IMR-90 (cell line): ENCODE results near the gene ITPR2. TPM values are rescaled to one million over a fixed set of nuclear protein-coding genes. Genes with fewer than 3 reads are reported as not detected.

Experiments
- ATAC-seq: fragments of 200-7000 bp; cut with Tn5 transposase; 2 replicates; pipeline ENCODE4 v1.9.1; 2020; ENCODE audit warnings: low read depth, mild to moderate bottlenecking, moderate library complexity
- BruUV-seq: library from RNA; stranded (reverse); fragments of 400-500 nt; replicated peaks from 2 replicates; lab custom pipeline; 2021; lab: Mats Ljungman, UMichigan
- CTCF ChIA-PET: fragments of 300-600 bp; formaldehyde crosslinking; extraction: SDS; loops from one replicate; lab custom pipeline; 2021; ENCODE audit warnings: antibody characterized with exemption; lab: Yijun Ruan, JAX
- POLR2A ChIA-PET: fragments of 300-600 bp; sonication (Branson Sonifier 250); formaldehyde crosslinking; loops from one replicate; lab custom pipeline; 2022; ENCODE audit warnings: antibody characterized with exemption; ENCODE audit not compliant: unreplicated experiment; lab: Charles Lee
- DNase-seq: peaks from one replicate; pipeline ENCODE4 v3.0.0; 2013
- H2AFZ ChIP-seq: replicated peaks from 2 replicates; pipeline ENCODE3; 2013; ENCODE audit warnings: low read length, mild to moderate bottlenecking; ENCODE audit not compliant: poor library complexity
- H2AK5ac ChIP-seq: 2 replicates; pipeline ENCODE4 v1.6.1; 2013; ENCODE audit warnings: low read depth, low read length, inconsistent platforms
- H2AK9ac ChIP-seq: replicated peaks from 2 replicates; pipeline ENCODE3; 2013; ENCODE audit warnings: mild to moderate bottlenecking, low read depth, low read length, moderate library complexity; ENCODE audit not compliant: poor library complexity
- H2BK120ac ChIP-seq: 2 replicates; pipeline ENCODE4 v1.6.1; 2013; ENCODE audit warnings: low read depth, low read length, inconsistent platforms
- H2BK15ac ChIP-seq: 3 replicates; pipeline ENCODE4 v1.6.1; 2013; ENCODE audit warnings: low read depth, low read length, inconsistent platforms
- H2BK20ac ChIP-seq: 2 replicates; pipeline ENCODE4 v1.6.1; 2013; ENCODE audit warnings: low read depth, mild to moderate bottlenecking, inconsistent platforms, low read length, moderate library complexity
- H2BK5ac ChIP-seq: 2 replicates; pipeline ENCODE4 v1.6.1; 2013; ENCODE audit warnings: mild to moderate bottlenecking, low read depth, low read length, inconsistent platforms; ENCODE audit not compliant: poor library complexity, severe bottlenecking
- H3K14ac ChIP-seq: replicated peaks from 2 replicates; pipeline ENCODE4 v1.6.1; 2013; ENCODE audit warnings: low read depth, low read length, inconsistent platforms
- H3K18ac ChIP-seq: 2 replicates; pipeline ENCODE4 v1.6.1; 2013; ENCODE audit warnings: low read depth, low read length, control low read depth
- H3K23ac ChIP-seq: 2 replicates; pipeline ENCODE4 v1.6.1; 2013; ENCODE audit warnings: low read depth, low read length, inconsistent platforms
- H3K27ac ChIP-seq: 2 replicates; pipeline ENCODE4 v1.5.1; 2013; ENCODE audit warnings: mild to moderate bottlenecking, control low read depth, low read length; ENCODE audit not compliant: insufficient read depth
- H3K27me3 ChIP-seq: 2 replicates; pipeline ENCODE4 v1.6.1; 2013; ENCODE audit warnings: low read length; ENCODE audit not compliant: control insufficient read depth, insufficient read depth
- H3K36me3 ChIP-seq: 2 replicates; pipeline ENCODE4 v1.6.1; 2013; ENCODE audit warnings: low read length, mixed read lengths; ENCODE audit not compliant: control insufficient read depth, insufficient read depth
- H3K4ac ChIP-seq: 2 replicates; pipeline ENCODE4 v1.6.1; 2013; ENCODE audit warnings: low read depth, low read length, inconsistent platforms
- H3K4me1 ChIP-seq: 2 replicates; pipeline ENCODE4 v1.6.1; 2013; ENCODE audit warnings: low read length, mixed read lengths; ENCODE audit not compliant: control insufficient read depth, insufficient read depth
- H3K4me2 ChIP-seq: 2 replicates; pipeline ENCODE4 v1.6.1; 2013; ENCODE audit warnings: low read depth, mild to moderate bottlenecking, control low read depth, low read length, moderate library complexity
- H3K4me3 ChIP-seq: 2 replicates; pipeline ENCODE4 v1.5.1; 2013; ENCODE audit warnings: low read depth, mild to moderate bottlenecking, control low read depth, low read length, moderate library complexity; ENCODE audit not compliant: insufficient read depth
- H3K56ac ChIP-seq: 2 replicates; pipeline ENCODE4 v1.6.1; 2013; ENCODE audit warnings: low read length, inconsistent platforms; ENCODE audit not compliant: insufficient read depth; ENCODE audit errors: extremely low read depth
- H3K79me1 ChIP-seq, 2 experiments: 2 replicates each; pipeline ENCODE4 v1.6.1; 2013; ENCODE audit warnings: low read length in 2 of 2, inconsistent platforms in 1 of 2, low read depth in 1 of 2
- H3K9ac ChIP-seq: 2 replicates; pipeline ENCODE4 v1.6.1; 2013; ENCODE audit warnings: low read depth, low read length, control low read depth
- H3K9me1 ChIP-seq: 2 replicates; pipeline ENCODE4 v1.6.1; 2013; ENCODE audit warnings: low read length, inconsistent platforms; ENCODE audit not compliant: insufficient read depth
- H3K9me3 ChIP-seq: 2 replicates; pipeline ENCODE4 v1.6.1; 2013; ENCODE audit warnings: low read length; ENCODE audit not compliant: control insufficient read depth, insufficient read depth
- H4K20me1 ChIP-seq: 2 replicates; pipeline ENCODE4 v1.6.1; 2013; ENCODE audit warnings: low read length, inconsistent platforms; ENCODE audit not compliant: insufficient read depth
- H4K5ac ChIP-seq: 2 replicates; pipeline ENCODE4 v1.6.1; 2013; ENCODE audit warnings: mild to moderate bottlenecking, low read depth, low read length, control low read depth
- H4K8ac ChIP-seq, 2 experiments: 2 replicates each; pipeline ENCODE4 v1.6.1; 2013; ENCODE audit warnings: low read depth in 2 of 2, low read length in 2 of 2, control low read depth in 1 of 2, inconsistent platforms in 1 of 2
- H4K91ac ChIP-seq: 2 replicates; pipeline ENCODE4 v1.6.1; 2013; ENCODE audit warnings: low read depth, low read length, inconsistent platforms; ENCODE audit not compliant: insufficient read depth
- BHLHE40 ChIP-seq: fragments of 150-350 bp; IDR thresholded peaks from 2 replicates; pipeline ENCODE4 v1.6.1; 2016; ENCODE audit warnings: mild to moderate bottlenecking, low read depth, low read length
- CTCF ChIP-seq: conservative IDR thresholded peaks from 2 replicates; pipeline ENCODE4 v1.5.1; 2012; ENCODE audit warnings: mild to moderate bottlenecking, low read depth, low read length, improper control_type of control experiment
- FOS ChIP-seq: fragments of 150-350 bp; IDR thresholded peaks from 2 replicates; pipeline ENCODE4 v1.6.1; 2016; ENCODE audit warnings: low read depth, low read length
- MAFK ChIP-seq: IDR thresholded peaks from 2 replicates; pipeline ENCODE4 v1.6.1; 2012; ENCODE audit warnings: low read depth, low read length, improper control_type of control experiment
- MAZ ChIP-seq: IDR thresholded peaks from 2 replicates; pipeline ENCODE4 v1.6.1; 2012; ENCODE audit warnings: low read depth, mild to moderate bottlenecking, low read length, improper control_type of control experiment, moderate library complexity, borderline replicate concordance
- NFE2L2 ChIP-seq: fragments of 150-350 bp; IDR thresholded peaks from 2 replicates; pipeline ENCODE4 v1.6.1; 2016; ENCODE audit warnings: low read depth, mild to moderate bottlenecking, low read length
- POLR2A ChIP-seq: IDR thresholded peaks from 2 replicates; pipeline ENCODE4 v1.6.1; 2012; ENCODE audit warnings: mild to moderate bottlenecking, low read depth, low read length
- RAD21 ChIP-seq: IDR thresholded peaks from 2 replicates; pipeline ENCODE4 v1.6.1; 2012; ENCODE audit warnings: low read length, improper control_type of control experiment
- SMC3 ChIP-seq: fragments of 150-350 bp; IDR thresholded peaks from 2 replicates; pipeline ENCODE4 v1.6.1; 2016; ENCODE audit warnings: low read depth, mild to moderate bottlenecking, antibody characterized with exemption, low read length, moderate library complexity
- WGBS, 2 experiments: methylation state at CpG; one replicate each; pipeline versions ENCODE4 v1.1.5 to v1.1.7; 2013; ENCODE audit warnings: missing lambda C conversion rate in 2 of 2; ENCODE audit not compliant: insufficient read length in 1 of 2; ENCODE audit errors: extremely low coverage in 2 of 2; 5-methylcytosine and 5-hydroxymethylcytosine counted together
- dilution Hi-C: fragments of 300-500 bp; cut with HindIII; formaldehyde crosslinking; loops from one replicate; pipeline ENCODE4 v1.14.3; 2018; ENCODE audit warnings: low sequenced_read_pairs; ENCODE audit not compliant: unreplicated experiment
- in situ Hi-C: fragments of 300-500 bp; cut with MboI; formaldehyde crosslinking; loops from 3 replicates; pipeline ENCODE4 v1.14.3; 2019; ENCODE audit warnings: low sequenced_read_pairs, inconsistent platforms, mixed read lengths
- intact Hi-C: fragments of 100-400 bp; cut with micrococcal nuclease; formaldehyde crosslinking; loops from 2 replicates; pipeline ENCODE4 v1.10.0; 2022
- polyA plus RNA-seq, 3 experiments: library from polyadenylated mRNA; depleted of rRNA; stranded (reverse); fragments of >200 nt; gene quantifications; 2 replicates each; pipeline ENCODE4 v1.2.3, GENCODE V29; 2012; ENCODE audit warnings: low replicate concordance in 1 of 3
- total RNA-seq: library from RNA; depleted of rRNA; stranded (reverse); fragments of >200 nt; gene quantifications from 2 replicates; pipeline ENCODE4 v1.2.3, GENCODE V29; 2012

ITPR2 gene
- total and polyA plus RNA-seq, 2 of the 4 experiments (the other 2 are of a cell fraction): 1.2 to 9.0 TPM

DNA sequence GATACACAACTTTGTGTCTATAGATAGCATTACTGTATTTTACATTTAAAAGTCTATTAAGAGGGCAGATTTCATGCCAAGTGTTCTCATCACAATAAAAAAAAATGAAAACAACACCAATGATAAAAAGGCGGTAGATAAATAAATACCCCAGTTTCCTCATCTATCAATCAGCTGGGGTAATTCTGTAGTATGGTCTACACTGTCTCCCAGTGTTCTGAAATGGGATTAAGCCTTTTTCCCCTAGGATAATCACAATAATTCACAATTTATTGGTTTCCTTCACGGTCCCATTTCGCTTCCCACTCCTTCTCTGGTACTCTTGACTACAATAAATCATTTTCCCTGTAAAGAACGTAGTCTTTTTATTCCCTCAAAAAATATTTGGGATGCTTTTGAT, 523.4 kb downstream of the ITPR2 start:
- Histone ChIP-seq H2AFZ (no peak overlapping the region), H2BK15ac (no peak overlapping the region), H2BK20ac (no peak overlapping the region), H3K27ac (no peak overlapping the region), H3K9me1 (no peaks in the 10 kb centered on the region), H3K9me3 (peaks cover 3% of the 10 kb centered on the region; the same call in 1 of the 2 replicates), H3K79me1 (no peaks in the 10 kb centered on the region), H3K4me2 (no peak overlapping the region), H2BK5ac (no peak overlapping the region), H2AK5ac (no peak overlapping the region), H2AK9ac (no peak overlapping the region), H3K9ac (no peak overlapping the region), H4K8ac (no peak overlapping the region), H3K23ac (no peak overlapping the region), H3K4ac (no peak overlapping the region), H3K27me3 (no peaks in the 10 kb centered on the region), H3K36me3 (no peaks in the 10 kb centered on the region), H4K20me1 (no peaks in the 10 kb centered on the region), H4K91ac (no peak overlapping the region), H3K4me3 (no peak overlapping the region), H3K18ac (no peak overlapping the region), H3K56ac (no peak overlapping the region), H3K14ac (no peak overlapping the region), H4K5ac (no peak overlapping the region), H3K4me1 (no peaks in the 10 kb centered on the region), H2BK120ac (no peak overlapping the region)
- BruUV-seq: no TSS peak
- no peak for TF ChIP-seq RAD21
- no peak for TF ChIP-seq MAFK
- TF ChIP-seq POLR2A: no peak
- no peak for TF ChIP-seq CTCF
- TF ChIP-seq FOS: no peak
- no peak for TF ChIP-seq BHLHE40
- TF ChIP-seq SMC3: no peak
- no peak for TF ChIP-seq MAZ
- no peak for TF ChIP-seq NFE2L2
- DNase-seq (no peak), ATAC-seq (no peak)
- ChIA-PET POLR2A (no interaction called here), CTCF (no interaction called here)
- no CpG with 5 or more reads among the region's 4 CpGs for WGBS, 2 experiments
- dilution Hi-C loops (no loop called here), intact Hi-C loops (no loop called here), in situ Hi-C loops (no loop called here)
